NK-92 (cell line): ENCODE results near the gene FPGT.
"Not testable (repeated sequence)": the region's sequence is repeated elsewhere in the genome, so short reads cannot be mapped to it uniquely, and the experiment has no call there.

Experiments
- DNase-seq: peaks from one replicate; lab custom pipeline; 2025; ENCODE audit not compliant: unreplicated experiment; lab: John Stamatoyannopoulos, UW

The FPGT gene

DNA sequence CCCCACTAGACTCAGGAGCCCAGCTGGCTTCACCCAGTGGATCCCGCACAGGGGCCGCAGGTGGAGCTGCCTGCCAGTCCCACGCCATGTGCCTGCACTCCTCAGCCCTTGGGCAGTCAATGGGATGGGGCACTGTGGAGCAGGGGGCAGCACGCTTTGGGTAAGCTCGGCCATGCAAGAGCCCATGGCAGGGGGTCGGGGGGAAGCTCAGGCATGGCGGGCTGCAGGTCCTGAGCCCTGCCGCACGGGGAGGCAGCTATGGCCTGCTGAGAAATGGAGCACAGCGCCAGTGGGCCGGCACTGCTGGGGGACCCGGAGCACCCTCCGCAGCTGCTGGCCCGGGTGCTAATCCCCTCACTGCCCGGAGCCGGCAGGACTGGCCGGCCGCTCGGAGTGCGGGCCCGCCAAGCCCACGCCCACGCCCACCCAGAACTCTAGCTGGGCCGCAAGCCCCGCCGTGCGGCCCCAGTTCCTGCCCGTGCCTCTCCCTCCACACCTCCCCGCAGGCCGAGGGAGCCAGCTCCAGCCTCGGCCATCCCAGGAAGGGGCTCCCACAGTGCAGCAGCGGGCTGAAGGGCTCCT, 55.3 kb downstream of the FPGT start:
- not testable (repeated sequence) for DNase-seq
